22Rv1 (cell line): ENCODE results near the gene S100A12.

Experiments used
- H3K27ac ChIP-seq: fragments of 450-650 bp; 2 replicates; pipeline ENCODE4 v1.5.1; 2017
- CTCF ChIP-seq: fragments of 450-650 bp; IDR thresholded peaks from 2 replicates; pipeline ENCODE4 v1.5.1; 2017; ENCODE audit warnings: mild to moderate bottlenecking
- ZFX ChIP-seq: fragments of 450-650 bp; IDR thresholded peaks from 2 replicates; pipeline ENCODE4 v1.6.1; 2017; ENCODE audit warnings: antibody characterized with exemption, borderline replicate concordance

The S100A12 gene

GRCh38 chr1:153346077-153346723 is 29.2 kb downstream of the S100A12 start:
- TF ChIP-seq ZFX (no peak), CTCF (no peak)
- no peak overlapping the region for H3K27ac ChIP-seq

- no peak overlapping the region for H3K27ac ChIP-seq
- TF ChIP-seq CTCF (no peak), ZFX (no peak)
Observed at GRCh38 chr1:153345187-153346076, 30.0 kb downstream of the S100A12 start.

- no peak for TF ChIP-seq CTCF
- TF ChIP-seq ZFX: no peak
Observed at GRCh38 chr1:153344718-153345025, 30.7 kb downstream of the S100A12 start.

GRCh38 chr1:153343811-153344717 is 31.4 kb downstream of the S100A12 start:
- TF ChIP-seq ZFX: no peak
- TF ChIP-seq CTCF: no peak
- H3K27ac ChIP-seq: no peak overlapping the region

More at GRCh38 chr1:153344718-153345025, 30.7 kb downstream of the S100A12 start:
- H3K27ac ChIP-seq: no peak overlapping the region

- no peak overlapping the region for H3K27ac ChIP-seq
- no peak for TF ChIP-seq ZFX
- TF ChIP-seq CTCF: no peak
Observed at GRCh38 chr1:153343040-153343681, 32.3 kb downstream of the S100A12 start.

- no peak overlapping the region for H3K27ac ChIP-seq
- no peak for TF ChIP-seq CTCF
- TF ChIP-seq ZFX: no peak
Observed at GRCh38 chr1:153342178-153342577, 33.2 kb downstream of the S100A12 start.
